Osteocyte (in vitro differentiated cells): Measurements from ENCODE around the gene LRR1. TPM values are rescaled to one million over a fixed set of nuclear protein-coding genes. Genes with fewer than 3 reads are reported as not detected.

ENCODE experiments used
- DNase-seq: peaks from one replicate; pipeline ENCODE4 v3.0.0; 2021; ENCODE audit warnings: mixed read lengths; ENCODE audit not compliant: unreplicated experiment; ENCODE audit errors: extremely low spot score
- H3K27ac Mint-ChIP-seq: one replicate; pipeline ENCODE4 v1.8.0; 2021; ENCODE audit warnings: mild to moderate bottlenecking, mixed read lengths; ENCODE audit not compliant: unreplicated experiment
- H3K27me3 Mint-ChIP-seq: one replicate; pipeline ENCODE4 v1.8.0; 2021; ENCODE audit warnings: mixed read lengths; ENCODE audit not compliant: unreplicated experiment
- H3K36me3 Mint-ChIP-seq: one replicate; pipeline ENCODE4 v1.8.0; 2021; ENCODE audit warnings: mixed read lengths; ENCODE audit not compliant: unreplicated experiment
- H3K4me1 Mint-ChIP-seq: one replicate; pipeline ENCODE4 v1.8.0; 2021; ENCODE audit warnings: mixed read lengths; ENCODE audit not compliant: unreplicated experiment
- H3K4me3 Mint-ChIP-seq: one replicate; pipeline ENCODE4 v1.8.0; 2021; ENCODE audit warnings: mild to moderate bottlenecking, moderate library complexity, mixed read lengths; ENCODE audit not compliant: unreplicated experiment
- H3K9me3 Mint-ChIP-seq: one replicate; pipeline ENCODE4 v1.8.0; 2021; ENCODE audit warnings: mixed read lengths; ENCODE audit not compliant: unreplicated experiment
- CTCF ChIP-seq: fragments of 200-600 bp; sonication (generic); IDR thresholded peaks from 2 replicates; pipeline ENCODE4 v1.5.0; 2021; ENCODE audit warnings: antibody characterized with exemption, mild to moderate bottlenecking, moderate library complexity
- total RNA-seq: library from RNA; stranded (reverse); gene quantifications from 2 replicates; pipeline ENCODE4 v1.2.1, GENCODE V29; 2021

Gene LRR1
- total RNA-seq, 1 donor from 2014 or later, result 7.4 TPM

- Mint-ChIP-seq H3K4me1 (peaks cover 34% of the 10 kb centered on the region), H3K27me3 (no peaks in the 10 kb centered on the region), H3K27ac (peak overlapping the region; percentile 99), H3K9me3 (no peaks in the 10 kb centered on the region), H3K36me3 (peaks cover 26% of the 10 kb centered on the region), H3K4me3 (peak overlapping the region; percentile 92)
- DNase-seq, result no peak
- TF ChIP-seq CTCF, result peak; percentile 83
These were observed 11.9 kb upstream of the LRR1 start for GRCh38 chr14:49586673-49587460.

- Mint-ChIP-seq H3K9me3 (no peaks in the 10 kb centered on the region), H3K4me1 (peaks cover 22% of the 10 kb centered on the region), H3K4me3 (no peak overlapping the region), H3K27ac (no peak overlapping the region), H3K27me3 (no peaks in the 10 kb centered on the region), H3K36me3 (peaks cover 6% of the 10 kb centered on the region)
- no peak for TF ChIP-seq CTCF
- no peak for DNase-seq
These were observed 9.4 kb upstream of the LRR1 start for GRCh38 chr14:49589387-49589786.

- no peaks in the 10 kb centered on the region for H3K27me3 Mint-ChIP-seq
- no peak for DNase-seq
- H3K9me3 Mint-ChIP-seq, result no peaks in the 10 kb centered on the region
- H3K4me1 Mint-ChIP-seq, result peaks cover 13% of the 10 kb centered on the region
- no peak overlapping the region for H3K4me3 Mint-ChIP-seq
- no peak for TF ChIP-seq CTCF
- H3K36me3 Mint-ChIP-seq, result no peaks in the 10 kb centered on the region
- H3K27ac Mint-ChIP-seq, result no peak overlapping the region
These were observed 5.7 kb upstream of the LRR1 start for GRCh38 chr14:49593016-49593415.

GRCh38 chr14:49594347-49595091 is 4.2 kb upstream of the LRR1 start:
- H3K36me3 Mint-ChIP-seq, result no peaks in the 10 kb centered on the region
- no peak for DNase-seq
- no peak for TF ChIP-seq CTCF
- no peak overlapping the region for H3K27ac Mint-ChIP-seq
- H3K4me1 Mint-ChIP-seq, result peaks cover 16% of the 10 kb centered on the region
- no peaks in the 10 kb centered on the region for H3K9me3 Mint-ChIP-seq
- H3K4me3 Mint-ChIP-seq, result no peak overlapping the region
- no peaks in the 10 kb centered on the region for H3K27me3 Mint-ChIP-seq

GRCh38 chr14:49598189-49598484 is 603 bp upstream of the LRR1 start:
- peaks cover 22% of the 10 kb centered on the region for H3K4me1 Mint-ChIP-seq
- no peaks in the 10 kb centered on the region for H3K36me3 Mint-ChIP-seq
- H3K27ac Mint-ChIP-seq, result peak overlapping the region; percentile 95
- TF ChIP-seq CTCF, result no peak
- peak overlapping the region; percentile 93 for H3K4me3 Mint-ChIP-seq
- H3K27me3 Mint-ChIP-seq, result no peaks in the 10 kb centered on the region
- peak; percentile 59 for DNase-seq
- H3K9me3 Mint-ChIP-seq, result no peaks in the 10 kb centered on the region
